ENCODE results near the gene FNDC3A. TPM values are rescaled to one million over a fixed set of nuclear protein-coding genes. Genes with fewer than 3 reads are reported as not detected.

FNDC3A gene
- total RNA-seq, 1 donor from 2014 or later: 27.8 TPM

DNA sequence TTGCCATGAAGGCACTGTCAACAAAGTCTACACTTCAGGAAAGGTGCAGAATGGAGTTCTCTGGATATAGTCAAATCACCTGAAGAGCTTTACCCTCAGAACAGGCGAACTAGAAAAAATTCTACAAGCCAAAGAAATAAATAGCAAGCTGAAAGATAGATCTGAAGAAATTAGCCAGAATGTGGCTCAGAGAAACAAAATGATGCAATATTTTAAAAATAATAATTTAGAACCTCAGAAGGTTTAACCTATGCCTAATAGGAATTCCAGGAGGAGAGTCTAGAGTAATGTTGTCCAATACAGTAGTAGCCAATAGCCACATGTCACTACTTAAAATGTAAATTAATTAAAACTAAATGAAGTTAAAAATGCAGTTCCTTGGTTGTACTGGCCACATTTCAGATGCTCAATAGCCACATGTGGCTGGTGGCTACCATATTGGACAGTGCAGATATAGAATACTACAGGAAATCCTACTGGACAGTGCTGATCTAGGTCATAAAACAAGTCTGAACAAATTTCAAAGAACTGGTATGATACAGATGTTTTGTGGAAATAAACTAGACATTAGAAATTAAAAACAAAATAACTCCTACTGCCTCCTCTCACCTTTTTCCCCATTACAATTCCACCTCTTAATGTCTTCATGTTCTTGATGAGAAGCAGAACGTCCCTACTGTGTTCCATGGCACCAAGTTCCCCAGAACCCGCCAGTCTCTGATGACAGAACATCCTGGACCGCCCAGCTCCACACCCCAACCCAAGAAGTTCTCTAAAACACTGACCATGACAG is 271.3 kb downstream of the FNDC3A start:
- intact Hi-C loops (cut with micrococcal nuclease): loop anchor here (1.0 to 5.0 kb wide), 6 partner anchors 11 to 545 kb away; partner anchors contain the start of genes CAB39L, FNDC3A, KPNA3 and RCBTB1

DNA sequence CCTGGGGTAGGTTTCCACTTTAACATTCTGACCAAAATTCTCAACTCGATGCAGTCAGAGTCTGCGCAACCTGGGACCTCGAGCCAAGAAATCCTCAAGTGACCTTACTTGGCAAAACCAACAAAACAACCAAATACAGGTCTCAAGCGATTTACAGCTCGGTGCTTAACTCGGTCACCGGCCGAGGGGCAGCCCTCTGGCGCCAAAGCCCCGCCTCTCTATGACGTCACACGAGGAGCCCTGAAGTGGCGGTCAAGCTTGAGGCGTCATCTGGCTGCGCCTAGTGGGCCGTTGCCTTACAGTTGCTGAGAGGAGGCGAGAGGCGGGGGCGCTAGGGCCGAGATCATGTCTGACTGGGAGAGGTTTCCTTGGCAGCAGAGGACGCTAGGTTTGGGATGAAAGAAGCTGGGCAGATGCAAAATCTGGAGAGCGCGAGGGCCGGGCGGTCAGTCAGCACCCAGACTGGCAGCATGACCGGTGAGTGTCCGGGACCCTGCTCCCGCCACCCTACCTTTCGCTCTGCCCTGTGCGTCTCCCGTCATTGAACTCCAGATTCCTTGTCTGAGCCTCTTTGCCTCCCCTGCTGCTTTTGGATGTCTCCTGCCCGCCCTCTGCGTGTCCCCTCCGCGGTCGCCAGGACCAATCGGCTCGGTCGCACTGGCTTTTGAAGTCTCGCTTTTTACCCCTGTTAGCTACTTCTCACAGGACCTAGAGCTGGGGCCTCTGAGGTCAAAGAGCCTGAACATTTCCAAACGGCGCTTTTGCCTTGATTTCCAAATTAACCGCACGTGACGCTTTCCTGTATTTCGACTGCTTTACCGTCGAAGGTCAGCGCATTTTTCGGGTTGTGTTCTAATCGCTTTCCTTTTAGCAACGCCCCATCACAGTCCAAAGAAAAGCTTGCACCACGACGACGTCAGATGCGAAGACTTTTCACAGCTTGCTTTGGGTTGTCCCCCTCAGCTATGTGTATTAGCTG is 272.2 kb downstream of the FNDC3A start, which contains the start of gene CDADC1:
TSS of gene CDADC1 (plus strand) at position 283 of the 979 bp plus-strand sequence. CDS start at position 396, 113 bp downstream.
- intact Hi-C loops (cut with micrococcal nuclease): loop anchor here (1.0 to 5.0 kb wide), 6 partner anchors 10 to 544 kb away; partner anchors contain the start of genes CAB39L, FNDC3A, KPNA3 and RCBTB1

GRCh38 chr13:49248622-49249002 is 272.9 kb downstream of the FNDC3A start:
- intact Hi-C loops (cut with micrococcal nuclease): loop anchor here (5.0 kb wide), 4 partner anchors 136 to 544 kb away; partner anchors contain the start of genes FNDC3A, KPNA3 and RCBTB1

DNA sequence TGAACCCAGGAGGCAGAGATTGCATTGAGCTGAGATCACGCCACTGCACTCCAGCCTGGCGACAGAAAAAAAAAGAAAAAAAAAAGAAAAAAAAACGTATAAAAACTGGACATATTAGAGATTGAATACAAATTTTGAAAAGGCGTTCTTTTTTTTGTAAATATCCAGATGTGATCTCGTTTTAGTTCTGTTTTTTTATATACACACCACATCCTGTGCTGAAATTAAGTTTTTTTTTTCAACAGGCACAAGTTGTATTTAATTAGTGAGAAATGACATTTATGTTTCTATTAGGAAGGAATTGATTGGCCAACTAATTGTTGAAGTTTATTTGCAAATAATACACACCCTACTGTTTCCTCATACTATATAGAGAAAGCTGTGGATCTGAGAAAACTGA is 275.6 kb downstream of the FNDC3A start:
- intact Hi-C loops (cut with micrococcal nuclease): no loop called here

GRCh38 chr13:49253310-49253709 is 277.6 kb downstream of the FNDC3A start:
- intact Hi-C loops (cut with micrococcal nuclease): no loop called here

DNA sequence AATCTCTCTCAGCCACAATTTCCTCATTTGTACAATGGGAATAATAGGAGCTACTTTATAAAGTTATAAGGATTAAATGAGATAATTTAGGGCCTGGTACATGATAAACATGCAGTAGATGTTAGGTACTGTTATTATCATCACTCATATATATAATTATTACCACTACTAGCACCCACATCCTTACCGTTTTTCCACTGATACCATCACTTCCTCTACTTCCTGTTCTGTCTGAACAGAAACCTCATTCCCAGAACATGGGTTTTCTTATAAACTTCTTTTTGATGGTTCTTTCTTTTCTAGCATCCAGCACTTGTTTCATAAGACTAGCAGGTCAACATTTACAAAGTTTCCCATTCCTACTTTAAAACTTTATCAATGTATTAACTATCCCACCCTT is 278.3 kb downstream of the FNDC3A start:
- intact Hi-C loops (cut with micrococcal nuclease): no loop called here

- intact Hi-C loops (cut with micrococcal nuclease): no loop called here
These were observed 281.1 kb downstream of the FNDC3A start for GRCh38 chr13:49256841-49257240.

GRCh38 chr13:49258089-49258796 is 282.5 kb downstream of the FNDC3A start:
- intact Hi-C loops (cut with micrococcal nuclease): loop anchor here (1.0 kb wide), 1 partner anchor 11 kb away; the partner anchor contains the start of gene CDADC1

Other genes with a start within 250 kb of the FNDC3A start
- not detected in 2 replicates for gene MLNR, start 244.4 kb downstream of the FNDC3A start, total RNA-seq

Data from T-helper 2 cell treated with Interferon-gamma antibody and Interleukin-4, amounts not matched to agents 100 ng/mL and 5 ng/mL, for 36 hours (primary cell).